K562 (cell line): ENCODE data around the gene AP4S1. TPM values are rescaled to one million over a fixed set of nuclear protein-coding genes. Genes with fewer than 3 reads are reported as not detected.

ENCODE experiments used
- ATAC-seq: fragments of 200-7000 bp; cut with Tn5 transposase; 3 replicates; pipeline ENCODE4 v1.9.1; 2020; ENCODE audit warnings: moderate library complexity
- BruUV-seq: library from RNA; stranded (reverse); fragments of 400-500 nt; replicated peaks from 2 replicates; lab custom pipeline; 2021; lab: Mats Ljungman, UMichigan
- CTCF ChIA-PET: fragments of 300-600 bp; formaldehyde crosslinking; extraction: SDS; loops from one replicate; lab custom pipeline; 2021; ENCODE audit warnings: low intra/inter-chr PET ratio; lab: Yijun Ruan, JAX
- POLR2A ChIA-PET: fragments of 300-600, 350-650 bp; sonication (Branson Sonifier 250); formaldehyde crosslinking; extraction: SDS; loops from one replicate; lab custom pipeline; 2021; ENCODE audit warnings: antibody characterized with exemption, inconsistent platforms; lab: Yijun Ruan, JAX
- DNase-seq, 4 experiments: peaks; one replicate each; pipeline versions ENCODE4 v3.0.0 to v3.0.0-alpha.2; 2011 to 2018; ENCODE audit warnings: low spot score in 3 of 4, mixed read lengths in 3 of 4; ENCODE audit errors: extremely low read depth in 1 of 4
- FAIRE-seq: peaks from 2 replicates; lab custom pipeline; 2011; peaks lifted over from hg19 to GRCh38; lab: Jason Lieb, UNC
- H2AFZ ChIP-seq: 2 replicates; pipeline ENCODE4 v1.6.0; 2011; ENCODE audit warnings: low read depth, low read length, control low read depth, inconsistent platforms
- H3K27ac ChIP-seq: fragments of 200-600 bp; 3 replicates; pipeline ENCODE4 v1.8.0; 2011; ENCODE audit warnings: low read depth, mild to moderate bottlenecking, control low read depth, inconsistent platforms, low read length, moderate library complexity, mixed read lengths; ENCODE audit errors: extremely low read depth
- H3K27me3 ChIP-seq, 2 experiments: fragments of 300-600 bp in 1 of 2; 2 replicates in 1 of 2; 3 replicates in 1 of 2; pipeline versions ENCODE4 v1.6.0 to v1.8.0; 2011; ENCODE audit warnings: inconsistent platforms in 2 of 2, low read length in 2 of 2, mild to moderate bottlenecking in 1 of 2, mixed read lengths in 1 of 2, moderate library complexity in 1 of 2; ENCODE audit not compliant: control insufficient read depth in 2 of 2, insufficient read depth in 2 of 2
- H3K36me3 ChIP-seq: fragments of 300-600 bp; 3 replicates; pipeline ENCODE4 v1.8.0; 2011; ENCODE audit warnings: mild to moderate bottlenecking, low read length, inconsistent platforms; ENCODE audit not compliant: control insufficient read depth, insufficient read depth
- H3K4me1 ChIP-seq, 2 experiments: fragments of 200-600 bp in 1 of 2; replicated peaks in 1 of 2; 2 replicates in 1 of 2; 3 replicates in 1 of 2; pipeline versions ENCODE4 v1.5.1 to v1.8.0; 2011; ENCODE audit warnings: inconsistent platforms in 2 of 2, low read length in 2 of 2, mild to moderate bottlenecking in 1 of 2, mixed read lengths in 1 of 2, moderate library complexity in 1 of 2; ENCODE audit not compliant: control insufficient read depth in 2 of 2, insufficient read depth in 2 of 2
- H3K4me2 ChIP-seq: 2 replicates; pipeline ENCODE4 v1.6.1; 2011; ENCODE audit warnings: low read length, control low read depth, inconsistent platforms, mixed read lengths; ENCODE audit not compliant: insufficient read depth
- H3K4me3 ChIP-seq: fragments of 200-600 bp; sonication (generic), shearing (Covaris generic); 2 replicates; pipeline ENCODE4 v1.5.1; 2016; ENCODE audit warnings: control low read depth, inconsistent platforms
- H3K79me2 ChIP-seq: fragments of 200-600 bp; 3 replicates; pipeline ENCODE4 v1.8.0; 2011; ENCODE audit warnings: low read length, inconsistent platforms; ENCODE audit not compliant: control insufficient read depth, insufficient read depth
- H3K9ac ChIP-seq, 2 experiments: 2 replicates each; pipeline versions ENCODE4 v1.6.0 to v1.6.1; 2011; ENCODE audit warnings: low read depth in 2 of 2, low read length in 2 of 2, control low read depth in 1 of 2, inconsistent platforms in 1 of 2, mild to moderate bottlenecking in 1 of 2, mixed read lengths in 1 of 2; ENCODE audit not compliant: insufficient read depth in 1 of 2
- H3K9me1 ChIP-seq: one replicate; pipeline ENCODE4 v1.6.0; 2011; ENCODE audit warnings: inconsistent platforms, mild to moderate bottlenecking, low read length, moderate library complexity; ENCODE audit not compliant: control insufficient read depth, insufficient read depth
- H3K9me3 ChIP-seq: replicated peaks from 2 replicates; pipeline ENCODE4 v1.5.1; 2011; ENCODE audit warnings: low read depth, low read length, inconsistent platforms; ENCODE audit not compliant: control insufficient read depth, insufficient read depth
- H4K20me1 ChIP-seq: replicated peaks from 2 replicates; pipeline ENCODE4 v1.6.1; 2011; ENCODE audit warnings: low read length, inconsistent platforms, mixed read lengths; ENCODE audit not compliant: control insufficient read depth, insufficient read depth
- HLTF ChIP-seq: fragments of 450-650 bp; IDR thresholded peaks from 2 replicates; pipeline ENCODE4 v1.6.1; 2016
- LEF1 ChIP-seq: fragments of 450-650 bp; IDR thresholded peaks from 2 replicates; pipeline ENCODE4 v1.6.1; 2016; ENCODE audit warnings: mild to moderate bottlenecking
- RCOR1 ChIP-seq, 2 experiments: IDR thresholded peaks; 2 replicates each; pipeline ENCODE4 v1.6.1; 2012; ENCODE audit warnings: low read depth in 2 of 2, low read length in 2 of 2, borderline replicate concordance in 1 of 2, improper control_type of control experiment in 1 of 2
- SAFB ChIP-seq: fragments of 200-400 bp; formaldehyde crosslinking; IDR thresholded peaks from 2 replicates; pipeline ENCODE4 v1.6.1; 2017; ENCODE audit warnings: low read depth, low read length, borderline replicate concordance
- STAT5A ChIP-seq: IDR thresholded peaks from 2 replicates; pipeline ENCODE4 v1.6.1; 2012; ENCODE audit warnings: low read length, inconsistent platforms, borderline replicate concordance
- ZNF263 ChIP-seq: sonication (generic); formaldehyde crosslinking; IDR thresholded peaks from 2 replicates; pipeline ENCODE4 v1.8.0; 2022; ENCODE audit warnings: mild to moderate bottlenecking, missing genetic modification reagents, borderline replicate concordance
- WGBS: fragments of 100-300 bp; shearing (Covaris generic); methylation state at CpG from one replicate; pipeline ENCODE4 v1.1.6; 2016; ENCODE audit warnings: low coverage, mixed read lengths; ENCODE audit not compliant: insufficient coverage; ENCODE audit errors: missing lambda C conversion rate; 5-methylcytosine and 5-hydroxymethylcytosine counted together
- in situ Hi-C: fragments of 300-500 bp; cut with MboI; formaldehyde crosslinking; loops from 4 replicates; pipeline ENCODE4 v1.15.0; 2018; ENCODE audit warnings: inconsistent platforms, mixed read lengths
- intact Hi-C: fragments of 100-400 bp; cut with micrococcal nuclease; formaldehyde crosslinking; loops from 2 replicates; pipeline ENCODE4 v1.14.2; 2022
- polyA plus RNA-seq, 8 experiments: library from polyadenylated mRNA; depleted of rRNA in 4 of 8; stranded (reverse) in 5 of 8; unstranded in 3 of 8; fragments of >200 nt; fragmentation: Nextera tagmentation in 2 of 8; fragmentation: Illumina TruSeq in 1 of 8; extraction: Ambion mirVana in 2 of 8; extraction: Trizol in 1 of 8; gene quantifications; 2 replicates each; pipeline versions ENCODE4 v1.2.1 to v1.2.3, GENCODE V29; 2011 to 2014; ENCODE audit warnings: inconsistent platforms in 1 of 8, missing spikeins in 1 of 8
- total RNA-seq, 7 experiments: library from RNA; depleted of rRNA in 6 of 7; stranded (reverse); fragments of >200 nt in 6 of 7; fragmentation: Illumina TruSeq in 2 of 7; extraction: Trizol in 2 of 7; gene quantifications; 2 replicates each; pipeline versions ENCODE4 v1.2.1 to v1.2.3, GENCODE V29; 2011 to 2021; ENCODE audit warnings: low replicate concordance in 1 of 7
- TF ChIP-seq, protein P1 (sequence below): fragments of 450-650 bp; IDR thresholded peaks from 2 replicates; pipeline ENCODE4 v1.6.1; 2017; ENCODE audit warnings: antibody characterized with exemption, mild to moderate bottlenecking
- TF ChIP-seq, protein P2 (sequence below): fragments of 250-450 bp; sonication (Bioruptor Pico); IDR thresholded peaks from 2 replicates; pipeline ENCODE4 v1.6.1; 2021; ENCODE audit warnings: mild to moderate bottlenecking
- TF ChIP-seq, protein P3 (sequence below), 2 experiments: fragments of 450-650 bp in 1 of 2; IDR thresholded peaks; 2 replicates each; pipeline ENCODE4 v1.6.1; 2011 to 2017; ENCODE audit warnings: low read depth in 2 of 2, antibody characterized with exemption in 1 of 2, borderline replicate concordance in 1 of 2, low read length in 1 of 2, mild to moderate bottlenecking in 1 of 2, mixed read lengths in 1 of 2; ENCODE audit not compliant: control insufficient read depth in 1 of 2
- TF ChIP-seq, protein P4 (sequence below): fragments of 450-650 bp; formaldehyde crosslinking; IDR thresholded peaks from 2 replicates; pipeline ENCODE4 v1.4.0; 2020; ENCODE audit warnings: mild to moderate bottlenecking
- TF ChIP-seq, protein P5 (sequence below), 2 experiments: fragments of 450-650 bp in 1 of 2; sonication (generic) in 1 of 2; formaldehyde crosslinking in 1 of 2; IDR thresholded peaks in 1 of 2; conservative IDR thresholded peaks in 1 of 2; 2 replicates each; pipeline versions ENCODE4 v1.6.1 to v1.8.1; 2016 to 2023; ENCODE audit warnings: mild to moderate bottlenecking in 2 of 2, moderate library complexity in 2 of 2, inconsistent platforms in 1 of 2, missing genetic modification reagents in 1 of 2

AP4S1 gene
- total and polyA plus RNA-seq, 9 of the 15 experiments (the other 6 are each of a cell fraction or from before 2014, with no cell fraction given) = 3.7 to 7.8 (median 5.9) TPM

DNA sequence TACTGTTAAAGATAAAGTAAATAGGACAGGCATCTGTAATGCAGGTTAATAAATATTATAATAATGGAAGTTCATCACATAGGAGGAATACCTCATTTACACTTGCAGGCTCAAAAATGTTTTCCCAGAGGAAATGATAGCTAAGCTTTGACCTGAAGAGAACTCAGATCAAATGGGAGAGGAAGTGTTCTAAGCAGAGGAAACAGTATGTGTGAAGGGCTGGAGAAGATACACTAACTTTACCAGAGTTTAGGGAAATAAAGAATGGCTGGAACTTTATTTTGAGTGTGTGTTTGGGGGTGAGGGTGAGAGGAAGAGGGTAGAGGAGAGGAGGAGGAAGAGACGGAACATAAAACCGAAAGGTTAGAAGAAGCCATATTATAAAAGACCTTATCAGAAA, 34.0 kb upstream of the AP4S1 start:
- CTCF ChIA-PET = no interaction called here
- in situ Hi-C loops = no loop called here
- TF ChIP-seq STAT5A (no peak), RCOR1 (IDR thresholded peaks at IDR 0.05; ENCODE audit: borderline replicate concordance in 1 of 2, low read depth in 2 of 2, low read length in 2 of 2) (no peak), LEF1 (no peak), ZNF263 (no peak), SAFB (no peak), HLTF (no peak)
- TF ChIP-seq, protein P1, sequence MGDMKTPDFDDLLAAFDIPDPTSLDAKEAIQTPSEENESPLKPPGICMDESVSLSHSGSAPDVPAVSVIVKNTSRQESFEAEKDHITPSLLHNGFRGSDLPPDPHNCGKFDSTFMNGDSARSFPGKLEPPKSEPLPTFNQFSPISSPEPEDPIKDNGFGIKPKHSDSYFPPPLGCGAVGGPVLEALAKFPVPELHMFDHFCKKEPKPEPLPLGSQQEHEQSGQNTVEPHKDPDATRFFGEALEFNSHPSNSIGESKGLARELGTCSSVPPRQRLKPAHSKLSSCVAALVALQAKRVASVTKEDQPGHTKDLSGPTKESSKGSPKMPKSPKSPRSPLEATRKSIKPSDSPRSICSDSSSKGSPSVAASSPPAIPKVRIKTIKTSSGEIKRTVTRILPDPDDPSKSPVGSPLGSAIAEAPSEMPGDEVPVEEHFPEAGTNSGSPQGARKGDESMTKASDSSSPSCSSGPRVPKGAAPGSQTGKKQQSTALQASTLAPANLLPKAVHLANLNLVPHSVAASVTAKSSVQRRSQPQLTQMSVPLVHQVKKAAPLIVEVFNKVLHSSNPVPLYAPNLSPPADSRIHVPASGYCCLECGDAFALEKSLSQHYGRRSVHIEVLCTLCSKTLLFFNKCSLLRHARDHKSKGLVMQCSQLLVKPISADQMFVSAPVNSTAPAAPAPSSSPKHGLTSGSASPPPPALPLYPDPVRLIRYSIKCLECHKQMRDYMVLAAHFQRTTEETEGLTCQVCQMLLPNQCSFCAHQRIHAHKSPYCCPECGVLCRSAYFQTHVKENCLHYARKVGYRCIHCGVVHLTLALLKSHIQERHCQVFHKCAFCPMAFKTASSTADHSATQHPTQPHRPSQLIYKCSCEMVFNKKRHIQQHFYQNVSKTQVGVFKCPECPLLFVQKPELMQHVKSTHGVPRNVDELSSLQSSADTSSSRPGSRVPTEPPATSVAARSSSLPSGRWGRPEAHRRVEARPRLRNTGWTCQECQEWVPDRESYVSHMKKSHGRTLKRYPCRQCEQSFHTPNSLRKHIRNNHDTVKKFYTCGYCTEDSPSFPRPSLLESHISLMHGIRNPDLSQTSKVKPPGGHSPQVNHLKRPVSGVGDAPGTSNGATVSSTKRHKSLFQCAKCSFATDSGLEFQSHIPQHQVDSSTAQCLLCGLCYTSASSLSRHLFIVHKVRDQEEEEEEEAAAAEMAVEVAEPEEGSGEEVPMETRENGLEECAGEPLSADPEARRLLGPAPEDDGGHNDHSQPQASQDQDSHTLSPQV = no peak
- TF ChIP-seq, protein P2, sequence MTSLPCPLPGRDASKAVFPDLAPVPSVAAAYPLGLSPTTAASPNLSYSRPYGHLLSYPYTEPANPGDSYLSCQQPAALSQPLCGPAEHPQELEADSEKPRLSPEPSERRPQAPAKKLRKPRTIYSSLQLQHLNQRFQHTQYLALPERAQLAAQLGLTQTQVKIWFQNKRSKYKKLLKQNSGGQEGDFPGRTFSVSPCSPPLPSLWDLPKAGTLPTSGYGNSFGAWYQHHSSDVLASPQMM = no peak
- TF ChIP-seq, protein P3, sequence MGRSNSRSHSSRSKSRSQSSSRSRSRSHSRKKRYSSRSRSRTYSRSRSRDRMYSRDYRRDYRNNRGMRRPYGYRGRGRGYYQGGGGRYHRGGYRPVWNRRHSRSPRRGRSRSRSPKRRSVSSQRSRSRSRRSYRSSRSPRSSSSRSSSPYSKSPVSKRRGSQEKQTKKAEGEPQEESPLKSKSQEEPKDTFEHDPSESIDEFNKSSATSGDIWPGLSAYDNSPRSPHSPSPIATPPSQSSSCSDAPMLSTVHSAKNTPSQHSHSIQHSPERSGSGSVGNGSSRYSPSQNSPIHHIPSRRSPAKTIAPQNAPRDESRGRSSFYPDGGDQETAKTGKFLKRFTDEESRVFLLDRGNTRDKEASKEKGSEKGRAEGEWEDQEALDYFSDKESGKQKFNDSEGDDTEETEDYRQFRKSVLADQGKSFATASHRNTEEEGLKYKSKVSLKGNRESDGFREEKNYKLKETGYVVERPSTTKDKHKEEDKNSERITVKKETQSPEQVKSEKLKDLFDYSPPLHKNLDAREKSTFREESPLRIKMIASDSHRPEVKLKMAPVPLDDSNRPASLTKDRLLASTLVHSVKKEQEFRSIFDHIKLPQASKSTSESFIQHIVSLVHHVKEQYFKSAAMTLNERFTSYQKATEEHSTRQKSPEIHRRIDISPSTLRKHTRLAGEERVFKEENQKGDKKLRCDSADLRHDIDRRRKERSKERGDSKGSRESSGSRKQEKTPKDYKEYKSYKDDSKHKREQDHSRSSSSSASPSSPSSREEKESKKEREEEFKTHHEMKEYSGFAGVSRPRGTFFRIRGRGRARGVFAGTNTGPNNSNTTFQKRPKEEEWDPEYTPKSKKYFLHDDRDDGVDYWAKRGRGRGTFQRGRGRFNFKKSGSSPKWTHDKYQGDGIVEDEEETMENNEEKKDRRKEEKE (IDR thresholded peaks at IDR 0.05; ENCODE audit: borderline replicate concordance in 1 of 2, control insufficient read depth in 1 of 2, low read depth in 2 of 2, low read length in 1 of 2) = no peak
- TF ChIP-seq, protein P4, sequence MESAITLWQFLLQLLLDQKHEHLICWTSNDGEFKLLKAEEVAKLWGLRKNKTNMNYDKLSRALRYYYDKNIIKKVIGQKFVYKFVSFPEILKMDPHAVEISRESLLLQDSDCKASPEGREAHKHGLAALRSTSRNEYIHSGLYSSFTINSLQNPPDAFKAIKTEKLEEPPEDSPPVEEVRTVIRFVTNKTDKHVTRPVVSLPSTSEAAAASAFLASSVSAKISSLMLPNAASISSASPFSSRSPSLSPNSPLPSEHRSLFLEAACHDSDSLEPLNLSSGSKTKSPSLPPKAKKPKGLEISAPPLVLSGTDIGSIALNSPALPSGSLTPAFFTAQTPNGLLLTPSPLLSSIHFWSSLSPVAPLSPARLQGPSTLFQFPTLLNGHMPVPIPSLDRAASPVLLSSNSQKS = no peak
- TF ChIP-seq, protein P5, sequence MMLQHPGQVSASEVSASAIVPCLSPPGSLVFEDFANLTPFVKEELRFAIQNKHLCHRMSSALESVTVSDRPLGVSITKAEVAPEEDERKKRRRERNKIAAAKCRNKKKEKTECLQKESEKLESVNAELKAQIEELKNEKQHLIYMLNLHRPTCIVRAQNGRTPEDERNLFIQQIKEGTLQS (IDR thresholded peaks at IDR 0.05) = no peak
- TF ChIP-seq, protein P5 (CRISPR knock-in tag; conservative IDR thresholded peaks at IDR 0.05) = no peak

More for the DNA sequence above, 34.0 kb upstream of the AP4S1 start:
- no peak for FAIRE-seq
- Histone ChIP-seq H3K9me3 (no peaks in the 10 kb centered on the region), H3K9ac (no peak overlapping the region), H3K79me2 (peaks cover 93% of the 10 kb centered on the region), H3K4me1 (peaks cover 0 to 2% of the 10 kb centered on the region in 2 experiments; a peak in 2 of 5 replicates), H3K9me1 (peaks cover 2% of the 10 kb centered on the region), H4K20me1 (no peaks in the 10 kb centered on the region; the same call in 1 of the 2 replicates), H3K27ac (no peak overlapping the region), H3K4me2 (no peak overlapping the region), H3K27me3 (no peaks in the 10 kb centered on the region), H3K4me3 (no peak overlapping the region), H3K36me3 (peaks cover 9% of the 10 kb centered on the region; the same call in 2 of the 3 replicates), H2AFZ (no peak overlapping the region)
- ATAC-seq = no peak
- BruUV-seq = no TSS peak
- POLR2A ChIA-PET = no interaction called here
- DNase-seq = no peak
- 81% methylated on average over 2 of the region's 2 CpGs for WGBS
- intact Hi-C loops = no loop called here
